Left kidney (tissue), 2 donors: ENCODE data around the gene DLEC1. TPM values are rescaled to one million over a fixed set of nuclear protein-coding genes. Genes with fewer than 3 reads are reported as not detected.
"Not testable (repeated sequence)": the region's sequence is repeated elsewhere in the genome, so short reads cannot be mapped to it uniquely, and the experiment has no call there.

ENCODE experiments used
- DNase-seq: peaks from one replicate; pipeline ENCODE4 v3.0.0-alpha.2; 2013
- polyA plus RNA-seq: library from polyadenylated mRNA; unstranded; fragments of 120-200 nt; gene quantifications from one replicate; pipeline ENCODE4 v1.2.1, GENCODE V29; 2013; ENCODE audit not compliant: insufficient read length

Gene DLEC1
- polyA plus RNA-seq, 1 donor: 2.0 TPM

- not testable (repeated sequence) for DNase-seq
These were observed 4.7 kb upstream of the DLEC1 start for GRCh38 chr3:38034335-38034734.

- DNase-seq: no peak
These were observed 2.7 kb upstream of the DLEC1 start for GRCh38 chr3:38036286-38036685.

GRCh38 chr3:38036906-38037305 lies 2.1 kb upstream of the DLEC1 start:
- no peak for DNase-seq

GRCh38 chr3:38038447-38038911 lies 529 bp upstream of the DLEC1 start:
- DNase-seq: no peak

GRCh38 chr3:38039899-38040261 lies 872 bp downstream of the DLEC1 start:
- no peak for DNase-seq

GRCh38 chr3:38040401-38040800 lies 1.4 kb downstream of the DLEC1 start:
- no peak for DNase-seq

- DNase-seq: no peak
These were observed 4.5 kb downstream of the DLEC1 start for GRCh38 chr3:38043486-38043885.

- DNase-seq: no peak
These were observed 7.0 kb downstream of the DLEC1 start for GRCh38 chr3:38046027-38046426.

- DNase-seq: no peak
These were observed 7.8 kb downstream of the DLEC1 start for GRCh38 chr3:38046821-38047220.

- no peak for DNase-seq
These were observed 8.9 kb downstream of the DLEC1 start for GRCh38 chr3:38047896-38048295.

GRCh38 chr3:38049358-38050126 lies 10.5 kb downstream of the DLEC1 start:
- DNase-seq: no peak

- no peak for DNase-seq
These were observed 12.1 kb downstream of the DLEC1 start for GRCh38 chr3:38051131-38051530.

- not testable (repeated sequence) for DNase-seq
These were observed 14.3 kb downstream of the DLEC1 start for GRCh38 chr3:38053286-38053685.

GRCh38 chr3:38053813-38054498 lies 14.9 kb downstream of the DLEC1 start:
- DNase-seq: not testable (repeated sequence)

- no peak for DNase-seq
These were observed 15.5 kb downstream of the DLEC1 start for GRCh38 chr3:38054499-38055001.

GRCh38 chr3:38059148-38059547 lies 20.1 kb downstream of the DLEC1 start:
- no peak for DNase-seq

GRCh38 chr3:38059591-38059990 lies 20.6 kb downstream of the DLEC1 start:
- DNase-seq: no peak

GRCh38 chr3:38062809-38063208 lies 23.8 kb downstream of the DLEC1 start:
- no peak for DNase-seq

GRCh38 chr3:38064453-38064852 lies 25.4 kb downstream of the DLEC1 start:
- not testable (repeated sequence) for DNase-seq

GRCh38 chr3:38067508-38068233 lies 28.7 kb downstream of the DLEC1 start:
- no peak for DNase-seq

- no peak for DNase-seq
These were observed 31.0 kb downstream of the DLEC1 start for GRCh38 chr3:38070013-38070412.

GRCh38 chr3:38077073-38077472 lies 38.1 kb downstream of the DLEC1 start:
- not testable (repeated sequence) for DNase-seq

GRCh38 chr3:38082296-38082695 lies 43.3 kb downstream of the DLEC1 start:
- not testable (repeated sequence) for DNase-seq
